HL-60 (cell line): ENCODE results near the gene H2BK1.

Experiments used
- TF ChIP-seq, protein P1 (sequence below): IDR thresholded peaks from one replicate; pipeline ENCODE4 v1.5.1; 2011; ENCODE audit warnings: low read length, control low read depth, inconsistent platforms; ENCODE audit not compliant: insufficient read depth
- TF ChIP-seq, protein P2 (sequence below): IDR thresholded peaks from 2 replicates; pipeline ENCODE4 v1.6.1; 2012; ENCODE audit warnings: low read depth; ENCODE audit not compliant: insufficient replicate concordance

DNA sequence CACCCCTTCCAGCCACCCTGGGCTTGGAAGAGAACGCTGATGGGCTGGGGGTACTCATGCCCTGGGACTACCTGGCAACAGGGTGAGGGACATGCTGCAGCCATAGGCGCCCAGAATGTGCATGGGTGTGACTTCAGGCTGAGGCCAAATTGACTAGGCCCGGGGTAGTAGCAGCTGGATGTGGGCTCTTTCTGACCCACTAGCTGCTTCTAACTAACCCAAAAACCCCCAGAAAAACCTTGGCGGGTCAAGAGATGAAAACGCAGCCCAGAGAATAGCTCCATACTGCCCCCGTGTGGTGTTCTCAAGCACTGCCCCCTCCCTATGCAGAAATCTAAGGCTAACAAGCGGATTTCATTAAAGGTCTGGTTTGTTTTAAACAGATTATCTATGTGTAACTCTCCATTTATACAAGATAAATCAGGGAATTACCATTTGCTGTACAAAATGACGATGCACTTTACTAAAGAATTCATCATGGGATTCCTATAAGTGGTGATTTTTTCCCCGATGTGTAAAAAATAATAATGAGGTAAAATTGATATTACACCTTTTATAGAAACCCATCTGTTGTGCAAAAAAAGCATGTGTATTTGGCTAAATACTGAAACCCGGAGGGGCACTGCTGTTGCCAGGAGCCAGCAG is 34.0 kb upstream of the H2BK1 start:
- TF ChIP-seq, protein P1, sequence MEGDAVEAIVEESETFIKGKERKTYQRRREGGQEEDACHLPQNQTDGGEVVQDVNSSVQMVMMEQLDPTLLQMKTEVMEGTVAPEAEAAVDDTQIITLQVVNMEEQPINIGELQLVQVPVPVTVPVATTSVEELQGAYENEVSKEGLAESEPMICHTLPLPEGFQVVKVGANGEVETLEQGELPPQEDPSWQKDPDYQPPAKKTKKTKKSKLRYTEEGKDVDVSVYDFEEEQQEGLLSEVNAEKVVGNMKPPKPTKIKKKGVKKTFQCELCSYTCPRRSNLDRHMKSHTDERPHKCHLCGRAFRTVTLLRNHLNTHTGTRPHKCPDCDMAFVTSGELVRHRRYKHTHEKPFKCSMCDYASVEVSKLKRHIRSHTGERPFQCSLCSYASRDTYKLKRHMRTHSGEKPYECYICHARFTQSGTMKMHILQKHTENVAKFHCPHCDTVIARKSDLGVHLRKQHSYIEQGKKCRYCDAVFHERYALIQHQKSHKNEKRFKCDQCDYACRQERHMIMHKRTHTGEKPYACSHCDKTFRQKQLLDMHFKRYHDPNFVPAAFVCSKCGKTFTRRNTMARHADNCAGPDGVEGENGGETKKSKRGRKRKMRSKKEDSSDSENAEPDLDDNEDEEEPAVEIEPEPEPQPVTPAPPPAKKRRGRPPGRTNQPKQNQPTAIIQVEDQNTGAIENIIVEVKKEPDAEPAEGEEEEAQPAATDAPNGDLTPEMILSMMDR: peak; percentile 91
- TF ChIP-seq, protein P2, sequence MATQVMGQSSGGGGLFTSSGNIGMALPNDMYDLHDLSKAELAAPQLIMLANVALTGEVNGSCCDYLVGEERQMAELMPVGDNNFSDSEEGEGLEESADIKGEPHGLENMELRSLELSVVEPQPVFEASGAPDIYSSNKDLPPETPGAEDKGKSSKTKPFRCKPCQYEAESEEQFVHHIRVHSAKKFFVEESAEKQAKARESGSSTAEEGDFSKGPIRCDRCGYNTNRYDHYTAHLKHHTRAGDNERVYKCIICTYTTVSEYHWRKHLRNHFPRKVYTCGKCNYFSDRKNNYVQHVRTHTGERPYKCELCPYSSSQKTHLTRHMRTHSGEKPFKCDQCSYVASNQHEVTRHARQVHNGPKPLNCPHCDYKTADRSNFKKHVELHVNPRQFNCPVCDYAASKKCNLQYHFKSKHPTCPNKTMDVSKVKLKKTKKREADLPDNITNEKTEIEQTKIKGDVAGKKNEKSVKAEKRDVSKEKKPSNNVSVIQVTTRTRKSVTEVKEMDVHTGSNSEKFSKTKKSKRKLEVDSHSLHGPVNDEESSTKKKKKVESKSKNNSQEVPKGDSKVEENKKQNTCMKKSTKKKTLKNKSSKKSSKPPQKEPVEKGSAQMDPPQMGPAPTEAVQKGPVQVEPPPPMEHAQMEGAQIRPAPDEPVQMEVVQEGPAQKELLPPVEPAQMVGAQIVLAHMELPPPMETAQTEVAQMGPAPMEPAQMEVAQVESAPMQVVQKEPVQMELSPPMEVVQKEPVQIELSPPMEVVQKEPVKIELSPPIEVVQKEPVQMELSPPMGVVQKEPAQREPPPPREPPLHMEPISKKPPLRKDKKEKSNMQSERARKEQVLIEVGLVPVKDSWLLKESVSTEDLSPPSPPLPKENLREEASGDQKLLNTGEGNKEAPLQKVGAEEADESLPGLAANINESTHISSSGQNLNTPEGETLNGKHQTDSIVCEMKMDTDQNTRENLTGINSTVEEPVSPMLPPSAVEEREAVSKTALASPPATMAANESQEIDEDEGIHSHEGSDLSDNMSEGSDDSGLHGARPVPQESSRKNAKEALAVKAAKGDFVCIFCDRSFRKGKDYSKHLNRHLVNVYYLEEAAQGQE: no peak
